ENCODE measurements around the gene MSL1. TPM values are rescaled to one million over a fixed set of nuclear protein-coding genes. Genes with fewer than 3 reads are reported as not detected.

The MSL1 gene
- total and polyA plus RNA-seq, 2 of the 4 experiments (the other 2 are of a cell fraction), result 28.3 to 48.4 TPM

GRCh38 chr17:40100669-40101366 lies 21.0 kb upstream of the MSL1 start:
- Histone ChIP-seq H2AFZ (replicated peaks; ENCODE audit: low read length, poor library complexity) (peak overlapping the region; percentile 87), H3K36me3 (ENCODE audit: control insufficient read depth, insufficient read depth, low read length) (peaks cover 17% of the 10 kb centered on the region; the same call in 1 of the 2 replicates)
- in situ Hi-C loops (cut with MboI; ENCODE audit: low sequenced_read_pairs), result no loop called here
- TF ChIP-seq RFX5 (IDR thresholded peaks at IDR 0.05; ENCODE audit: low read depth, low read length), result no peak
- TF ChIP-seq MAZ (IDR thresholded peaks at IDR 0.05; ENCODE audit: borderline replicate concordance, low read depth, low read length), result 0 out of 2 replicates have a peak, but pooled peaks have one; percentile 13
- TF ChIP-seq CEBPB (IDR thresholded peaks at IDR 0.05; ENCODE audit: low read depth, low read length), result peak; percentile 16; the same call in 1 of the 2 replicates
- peak; percentile 95 for TF ChIP-seq MXI1 (IDR thresholded peaks at IDR 0.05; ENCODE audit: borderline replicate concordance, low read depth, low read length)
- no peak for TF ChIP-seq CHD1 (IDR thresholded peaks at IDR 0.05; ENCODE audit: low read depth, low read length)
- peak; percentile 87 for TF ChIP-seq FOS (IDR thresholded peaks at IDR 0.05; ENCODE audit: low read depth, low read length)
- no peak for TF ChIP-seq RAD21 (IDR thresholded peaks at IDR 0.05; ENCODE audit: low read length)
- peak; percentile 97 for TF ChIP-seq USF2 (IDR thresholded peaks at IDR 0.05; ENCODE audit: low read depth, low read length)
- TF ChIP-seq POLR2A (IDR thresholded peaks at IDR 0.05; ENCODE audit: low read depth, low read length), result no peak
- no peak for TF ChIP-seq RCOR1 (IDR thresholded peaks at IDR 0.05; ENCODE audit: insufficient replicate concordance, low read length)
- TF ChIP-seq CTCF (conservative IDR thresholded peaks at IDR 0.05; ENCODE audit: low read depth, low read length), result no peak
- TF ChIP-seq ELK1 (IDR thresholded peaks at IDR 0.05; ENCODE audit: borderline replicate concordance, low read depth, low read length), result no peak
- TF ChIP-seq MAFK (IDR thresholded peaks at IDR 0.05; ENCODE audit: low read depth, low read length), result no peak
- TF ChIP-seq NFE2L2 (IDR thresholded peaks at IDR 0.05; ENCODE audit: low read depth, low read length), result peak; percentile 53; the same call in 1 of the 2 replicates

More at GRCh38 chr17:40100669-40101366, 21.0 kb upstream of the MSL1 start:
- dilution Hi-C loops (cut with HindIII; ENCODE audit: low sequenced_read_pairs, unreplicated experiment), result no loop called here
- Histone ChIP-seq H4K91ac (ENCODE audit: insufficient read depth, low read depth, low read length) (peak overlapping the region; percentile 84), H3K9me3 (ENCODE audit: control insufficient read depth, insufficient read depth, low read length) (no peaks in the 10 kb centered on the region), H2AK5ac (ENCODE audit: low read depth, low read length) (peak overlapping the region; percentile 44), H2BK20ac (ENCODE audit: low read depth, low read length) (peak overlapping the region; percentile 78), H4K20me1 (ENCODE audit: insufficient read depth, low read length) (peaks cover 8% of the 10 kb centered on the region; the same call in 1 of the 2 replicates), H3K27ac (ENCODE audit: insufficient read depth, low read length) (peak overlapping the region; percentile 67), H2AK9ac (replicated peaks; ENCODE audit: low read depth, low read length, poor library complexity) (peak overlapping the region; percentile 89), H2BK15ac (ENCODE audit: low read depth, low read length) (peak overlapping the region; percentile 25; the same call in 1 of the 3 replicates), H2BK120ac (ENCODE audit: low read depth, low read length) (peak overlapping the region; percentile 82), H3K23ac (ENCODE audit: low read depth, low read length) (peak overlapping the region; percentile 70), H3K4me2 (ENCODE audit: low read depth, low read length) (peak overlapping the region; percentile 85), H4K5ac (ENCODE audit: low read depth, low read length) (peak overlapping the region; percentile 19), H2BK5ac (ENCODE audit: low read depth, low read length, poor library complexity, severe bottlenecking) (peak overlapping the region; percentile 71), H3K4me3 (ENCODE audit: insufficient read depth, low read depth, low read length) (peak overlapping the region; percentile 65), H3K9me1 (ENCODE audit: insufficient read depth, low read length) (peaks cover 27% of the 10 kb centered on the region), H3K56ac (ENCODE audit: extremely low read depth, insufficient read depth, low read length) (peak overlapping the region; percentile 65), H3K27me3 (ENCODE audit: control insufficient read depth, insufficient read depth, low read length) (no peaks in the 10 kb centered on the region), H3K79me1 (ENCODE audit: low read depth in 1 of 2, low read length in 2 of 2) (peaks cover 24 to 45% of the 10 kb centered on the region in 2 experiments; a peak in 3 of 4 replicates), H3K9ac (ENCODE audit: low read depth, low read length) (peak overlapping the region; percentile 34), H3K18ac (ENCODE audit: low read depth, low read length) (peak overlapping the region; percentile 15), H3K4me1 (ENCODE audit: control insufficient read depth, insufficient read depth, low read length) (peaks cover 22% of the 10 kb centered on the region), H3K14ac (replicated peaks; ENCODE audit: low read depth, low read length) (peak overlapping the region; percentile 89), H3K4ac (ENCODE audit: low read depth, low read length) (peak overlapping the region; percentile 88), H4K8ac (ENCODE audit: low read depth in 2 of 2, low read length in 2 of 2) (peak overlapping the region; percentile 14 to 67; a peak in 3 of 4 replicates)
- intact Hi-C loops (cut with micrococcal nuclease), result loop anchor here (1.0 kb wide), 1 partner anchor 10 kb away; no protein-coding TSS in a partner anchor
- CTCF ChIA-PET, result interaction anchor here (1.0 to 1.1 kb wide), 2 partner anchors 10 to 68 kb away, joined by 3 read pairs; no protein-coding TSS in a partner anchor
- ATAC-seq (ENCODE audit: low read depth), result peak; percentile 72
- no TSS peak for BruUV-seq (replicated peaks)
- POLR2A ChIA-PET (ENCODE audit: unreplicated experiment), result interaction anchor here (0.6 to 1.2 kb wide), 4 partner anchors 8 to 51 kb away, joined by 3 to 5 read pairs (median 4); partner anchors contain the start of gene MED24
- WGBS, 2 experiments (ENCODE audit: extremely low coverage in 2 of 2, insufficient read length in 1 of 2), result 0% methylated on average over 5 of the region's 25 CpGs; no CpG with 5 or more reads in 1 of the 2 experiments
- peak; percentile 99 for DNase-seq
